Skeletal muscle satellite cell (primary cell): Measurements from ENCODE around the gene UCN2.

Experiments used
- H3K27me3 ChIP-seq: 2 replicates; pipeline ENCODE4 v1.7.0; 2013; ENCODE audit warnings: low read length; ENCODE audit not compliant: control insufficient read depth, insufficient read depth
- H3K36me3 ChIP-seq: 2 replicates; pipeline ENCODE4 v1.7.0; 2013; ENCODE audit warnings: mild to moderate bottlenecking, control low read depth, low read length; ENCODE audit not compliant: insufficient read depth
- H3K4me1 ChIP-seq: 2 replicates; pipeline ENCODE4 v1.7.0; 2013; ENCODE audit warnings: low read length; ENCODE audit not compliant: control insufficient read depth, insufficient read depth
- H3K4me2 ChIP-seq: 2 replicates; pipeline ENCODE4 v1.7.0; 2013; ENCODE audit warnings: mild to moderate bottlenecking, low read length
- H3K4me3 ChIP-seq: 2 replicates; pipeline ENCODE4 v1.7.0; 2013; ENCODE audit warnings: low read length
- H3K9ac ChIP-seq: 2 replicates; pipeline ENCODE4 v1.7.0; 2013; ENCODE audit warnings: mild to moderate bottlenecking, low read depth, low read length, moderate library complexity
- H3K9me3 ChIP-seq: replicated peaks from 2 replicates; pipeline ENCODE4 v1.7.0; 2013; ENCODE audit warnings: mild to moderate bottlenecking, control low read depth, low read length

UCN2 gene

DNA sequence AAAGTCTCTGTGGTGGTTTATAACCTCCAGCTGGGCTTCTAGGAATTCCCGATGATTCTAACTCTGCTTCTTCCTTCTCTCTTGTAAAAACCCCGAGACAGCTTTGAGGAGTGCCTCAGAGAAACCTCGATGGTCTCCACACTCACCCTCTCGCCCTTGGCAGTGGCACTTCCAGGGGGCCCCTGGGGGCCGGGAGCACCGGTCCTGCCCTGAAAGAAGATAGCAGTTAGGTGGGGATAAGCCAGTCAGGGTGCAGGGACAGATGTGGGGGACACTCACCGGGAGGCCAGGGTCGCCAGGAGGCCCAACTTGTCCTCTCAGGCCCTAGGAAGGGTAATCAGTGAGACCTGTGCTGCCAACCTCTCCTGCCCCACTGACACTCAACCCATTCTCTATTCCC is 21.8 kb upstream of the UCN2 start:
- Histone ChIP-seq H3K9ac (no peak overlapping the region), H3K27me3 (no peaks in the 10 kb centered on the region), H3K4me2 (no peak overlapping the region)

DNA sequence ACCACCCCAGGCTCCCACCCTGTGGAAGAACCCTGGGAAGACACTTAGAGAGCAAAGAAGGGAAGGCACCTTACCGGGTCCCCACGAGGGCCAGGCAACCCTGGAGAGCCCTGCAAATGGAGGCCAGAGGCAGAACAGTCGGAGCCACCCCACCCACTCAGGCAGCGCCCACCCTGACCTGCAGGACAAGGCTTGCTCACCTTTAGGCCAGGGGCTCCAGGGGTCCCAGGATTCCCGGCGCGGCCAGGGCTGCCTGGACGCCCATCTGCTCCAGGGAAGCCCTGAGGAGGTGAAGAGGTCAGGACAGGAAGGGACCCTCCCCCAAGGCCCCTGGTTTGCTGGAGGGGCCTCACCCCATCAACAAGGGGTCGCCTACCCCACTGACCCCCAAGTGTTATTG is 21.3 kb upstream of the UCN2 start:
- peaks cover 16% of the 10 kb centered on the region for H3K36me3 ChIP-seq
- H3K4me1 ChIP-seq: no peaks in the 10 kb centered on the region
- H3K9ac ChIP-seq: no peak overlapping the region
- H3K27me3 ChIP-seq: no peaks in the 10 kb centered on the region
- H3K4me2 ChIP-seq: no peak overlapping the region
- H3K4me3 ChIP-seq: no peak overlapping the region
- no peaks in the 10 kb centered on the region for H3K9me3 ChIP-seq

More for the DNA sequence above, 21.8 kb upstream of the UCN2 start:
- H3K36me3 ChIP-seq: peaks cover 16% of the 10 kb centered on the region
- H3K9me3 ChIP-seq: no peaks in the 10 kb centered on the region
- H3K4me1 ChIP-seq: no peaks in the 10 kb centered on the region
- H3K4me3 ChIP-seq: no peak overlapping the region

DNA sequence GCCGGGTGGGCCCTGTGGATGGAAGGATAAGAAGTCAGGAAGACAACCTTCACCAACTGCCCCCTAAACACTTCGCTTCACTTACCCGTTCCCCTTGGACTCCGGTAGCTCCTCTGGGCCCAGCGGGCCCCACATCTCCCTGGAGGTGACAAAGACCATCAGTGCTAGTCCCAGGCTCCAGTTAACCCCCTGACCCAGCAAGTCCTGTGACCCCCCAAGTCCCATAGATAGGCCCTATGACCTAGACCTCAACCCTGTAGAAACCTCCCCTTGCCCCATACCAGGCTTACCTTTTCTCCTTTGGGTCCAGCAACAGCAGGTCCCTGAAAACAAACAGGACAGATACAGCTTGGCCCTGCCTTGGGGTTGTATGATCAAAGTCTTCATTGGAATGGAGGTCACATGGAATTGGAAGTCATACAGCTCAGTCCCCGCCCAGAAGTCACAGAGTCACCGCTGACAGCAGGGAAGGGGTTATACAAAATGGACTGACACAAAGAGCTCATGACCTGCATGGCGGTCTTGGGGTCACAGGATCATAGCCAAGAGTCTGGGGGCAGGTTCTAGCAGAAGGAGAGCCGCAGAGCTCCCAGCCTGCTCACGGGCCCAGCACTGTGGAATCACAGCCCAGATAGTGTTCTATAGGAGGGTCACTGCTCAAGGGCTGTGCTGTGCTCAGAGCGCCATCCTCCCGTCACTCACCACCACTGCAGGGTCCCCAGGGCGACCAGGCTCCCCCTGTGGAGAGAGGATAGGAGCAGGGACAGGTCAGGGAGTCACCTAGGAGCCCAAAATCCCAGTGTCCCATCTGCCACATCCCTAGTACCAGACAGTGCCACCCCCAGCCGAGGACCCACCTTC is 18.3 kb upstream of the UCN2 start:
- no peak overlapping the region for H3K4me2 ChIP-seq

DNA sequence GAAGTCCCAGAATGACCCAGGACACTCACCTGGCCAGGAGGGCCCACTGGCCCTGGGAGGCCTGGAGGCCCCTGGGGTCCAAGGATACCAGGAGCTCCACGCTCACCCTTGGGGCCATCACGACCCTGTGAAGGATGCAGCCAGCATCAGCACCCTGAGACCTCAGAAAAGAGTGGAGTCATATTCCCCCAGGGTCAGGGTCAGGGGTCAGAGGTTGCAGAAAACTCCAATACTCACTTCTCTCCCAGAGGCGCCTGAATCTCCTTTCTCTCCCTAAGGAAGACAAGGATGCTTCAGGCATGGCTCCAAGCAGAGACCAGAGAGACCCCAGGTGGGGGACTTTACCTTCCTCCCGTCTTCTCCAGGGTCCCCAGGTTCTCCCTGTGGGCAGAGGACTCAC is 13.1 kb upstream of the UCN2 start:
- no peaks in the 10 kb centered on the region for H3K27me3 ChIP-seq
- H3K4me3 ChIP-seq: no peak overlapping the region
- H3K9me3 ChIP-seq: no peaks in the 10 kb centered on the region
- H3K4me1 ChIP-seq: no peaks in the 10 kb centered on the region
- H3K4me2 ChIP-seq: no peak overlapping the region
- H3K9ac ChIP-seq: no peak overlapping the region
- peaks cover 15% of the 10 kb centered on the region for H3K36me3 ChIP-seq

More for the DNA sequence above, 18.3 kb upstream of the UCN2 start:
- no peak overlapping the region for H3K4me3 ChIP-seq
- H3K4me1 ChIP-seq: no peaks in the 10 kb centered on the region
- H3K9ac ChIP-seq: no peak overlapping the region
- H3K9me3 ChIP-seq: no peaks in the 10 kb centered on the region
- peaks cover 20% of the 10 kb centered on the region for H3K36me3 ChIP-seq
- H3K27me3 ChIP-seq: no peaks in the 10 kb centered on the region

DNA sequence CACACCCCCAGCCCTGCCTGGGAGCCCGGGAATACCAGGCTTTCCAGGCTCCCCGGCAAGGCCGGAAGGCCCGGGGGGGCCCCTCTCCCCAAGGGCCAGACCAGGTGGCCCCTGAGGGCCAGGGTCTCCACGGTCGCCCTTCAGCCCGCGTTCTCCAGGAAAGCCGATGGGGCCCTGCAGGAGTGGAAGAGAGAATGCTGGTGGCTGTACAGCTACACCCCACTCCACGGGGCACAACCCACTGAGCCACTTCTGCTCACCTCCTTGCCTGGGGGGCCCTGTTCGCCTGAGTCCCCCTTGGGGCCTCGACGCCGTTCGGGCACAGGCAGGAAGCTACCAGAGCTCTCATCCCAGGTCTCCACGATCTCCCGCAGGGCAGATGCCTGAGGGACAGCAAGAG is 11.8 kb upstream of the UCN2 start:
- Histone ChIP-seq H3K9me3 (no peaks in the 10 kb centered on the region), H3K36me3 (peaks cover 15% of the 10 kb centered on the region), H3K4me3 (no peak overlapping the region), H3K4me1 (no peaks in the 10 kb centered on the region), H3K27me3 (no peaks in the 10 kb centered on the region), H3K4me2 (no peak overlapping the region), H3K9ac (no peak overlapping the region)

DNA sequence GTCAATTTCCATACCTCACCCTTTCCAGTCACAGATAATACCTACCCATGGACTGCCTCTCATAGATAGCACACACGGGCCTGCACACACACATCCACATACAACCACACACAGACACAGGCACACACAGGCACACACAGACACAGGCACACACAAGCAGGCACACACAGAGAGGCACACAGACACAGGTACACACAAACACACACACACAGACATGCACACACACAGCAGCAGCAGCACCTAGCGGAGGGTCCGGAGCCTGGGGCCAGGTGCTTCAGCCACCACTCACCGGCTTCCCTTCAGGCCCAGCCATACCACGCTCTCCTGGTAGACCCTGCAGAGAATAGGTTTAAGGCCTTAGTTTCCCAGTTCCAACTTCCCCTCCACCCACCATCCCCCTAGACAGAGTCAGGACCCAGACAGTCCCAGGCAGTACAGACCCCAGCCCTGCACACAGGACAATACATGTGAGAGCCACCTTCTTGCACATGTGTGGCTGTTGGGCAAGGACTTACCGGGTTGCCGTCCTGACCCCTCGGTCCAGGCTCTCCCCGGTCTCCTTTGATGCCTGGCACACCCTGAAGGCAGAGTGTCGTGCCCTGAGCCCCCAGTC is 10.5 kb upstream of the UCN2 start:
- Histone ChIP-seq H3K9me3 (no peaks in the 10 kb centered on the region), H3K9ac (no peak overlapping the region), H3K27me3 (no peaks in the 10 kb centered on the region), H3K4me2 (no peak overlapping the region), H3K4me3 (no peak overlapping the region), H3K4me1 (no peaks in the 10 kb centered on the region), H3K36me3 (peaks cover 13% of the 10 kb centered on the region)

DNA sequence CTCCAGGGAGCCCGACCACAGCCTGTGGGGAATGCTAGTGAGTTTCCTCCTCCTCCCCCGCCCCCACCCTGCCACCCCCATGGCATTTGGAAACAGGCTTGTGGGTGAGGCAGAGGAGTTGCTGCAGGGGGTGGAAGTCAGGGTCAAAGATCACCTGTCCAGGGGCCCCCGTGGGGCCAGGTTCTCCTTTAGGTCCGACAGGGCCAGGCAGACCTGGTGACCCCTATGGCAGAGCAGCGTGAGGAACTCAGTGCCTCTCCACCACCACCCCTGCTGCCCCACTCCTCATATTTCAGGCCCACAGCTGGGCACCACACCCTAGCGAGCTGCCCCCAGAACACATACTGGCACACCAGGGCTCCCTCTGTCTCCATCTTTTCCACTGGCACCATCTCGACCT is 8.9 kb upstream of the UCN2 start:
- Histone ChIP-seq H3K9ac (no peak overlapping the region), H3K36me3 (peaks cover 9% of the 10 kb centered on the region), H3K27me3 (no peaks in the 10 kb centered on the region), H3K4me1 (no peaks in the 10 kb centered on the region), H3K4me2 (no peak overlapping the region), H3K9me3 (no peaks in the 10 kb centered on the region), H3K4me3 (no peak overlapping the region)

DNA sequence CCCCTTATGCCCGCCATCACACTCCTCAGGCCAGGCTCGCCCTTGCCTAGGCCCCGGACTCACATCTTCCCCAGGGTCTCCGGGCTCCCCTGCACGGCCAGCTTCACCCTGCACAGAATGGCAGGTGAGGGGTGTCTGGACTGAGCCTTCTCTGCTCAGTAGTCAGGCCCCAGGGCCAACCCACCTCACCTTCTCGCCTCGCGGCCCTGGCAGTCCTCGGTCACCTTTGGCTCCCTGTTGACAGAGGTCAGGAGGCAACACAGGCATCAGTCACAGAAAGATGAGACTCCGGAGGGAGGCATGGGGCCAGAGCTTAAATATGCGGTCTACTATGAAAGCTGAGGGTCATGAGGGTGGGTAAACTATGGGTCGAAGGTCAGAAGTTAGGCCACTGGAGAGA is 8.4 kb upstream of the UCN2 start:
- H3K9me3 ChIP-seq: no peaks in the 10 kb centered on the region
- peaks cover under 1% of the 10 kb centered on the region for H3K4me1 ChIP-seq
- no peaks in the 10 kb centered on the region for H3K27me3 ChIP-seq
- no peak overlapping the region for H3K4me2 ChIP-seq
- no peak overlapping the region for H3K4me3 ChIP-seq
- no peak overlapping the region for H3K9ac ChIP-seq
- peaks cover 8% of the 10 kb centered on the region for H3K36me3 ChIP-seq

DNA sequence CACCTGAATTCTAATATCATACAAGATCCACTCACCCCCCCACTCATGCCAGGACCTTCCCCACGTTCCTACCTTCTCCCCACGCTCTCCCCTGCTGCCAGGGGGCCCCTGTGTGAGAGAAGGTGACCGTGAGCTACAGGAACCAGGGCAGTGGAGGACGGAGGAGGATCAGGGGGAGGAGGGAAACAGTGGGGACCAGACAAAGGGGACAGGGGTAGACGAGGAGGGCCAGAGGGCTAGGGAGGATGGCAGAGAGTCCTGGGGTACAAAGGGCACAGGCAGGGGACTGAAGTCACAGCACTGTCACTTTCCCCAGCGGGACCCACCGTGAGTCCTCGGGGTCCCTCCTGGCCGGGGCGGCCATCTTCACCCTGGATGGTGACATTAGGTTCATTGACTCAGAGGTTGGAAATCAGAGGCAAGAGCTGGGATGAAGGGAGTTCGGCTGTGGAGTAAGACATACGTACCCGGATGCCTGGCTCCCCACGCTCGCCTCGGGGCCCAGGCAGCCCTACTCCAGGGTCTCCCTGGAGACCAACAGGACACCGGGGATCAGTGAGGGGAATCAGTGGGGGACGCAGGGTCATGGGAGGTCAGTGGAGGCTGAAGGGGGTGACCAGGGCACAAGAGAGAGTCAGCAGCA is 6.3 kb upstream of the UCN2 start:
- H3K9me3 ChIP-seq: no peaks in the 10 kb centered on the region
- H3K27me3 ChIP-seq: no peaks in the 10 kb centered on the region
- H3K9ac ChIP-seq: no peak overlapping the region
- H3K4me2 ChIP-seq: no peak overlapping the region
- H3K36me3 ChIP-seq: peaks cover 8% of the 10 kb centered on the region
- no peak overlapping the region for H3K4me3 ChIP-seq
- H3K4me1 ChIP-seq: peaks cover 20% of the 10 kb centered on the region

DNA sequence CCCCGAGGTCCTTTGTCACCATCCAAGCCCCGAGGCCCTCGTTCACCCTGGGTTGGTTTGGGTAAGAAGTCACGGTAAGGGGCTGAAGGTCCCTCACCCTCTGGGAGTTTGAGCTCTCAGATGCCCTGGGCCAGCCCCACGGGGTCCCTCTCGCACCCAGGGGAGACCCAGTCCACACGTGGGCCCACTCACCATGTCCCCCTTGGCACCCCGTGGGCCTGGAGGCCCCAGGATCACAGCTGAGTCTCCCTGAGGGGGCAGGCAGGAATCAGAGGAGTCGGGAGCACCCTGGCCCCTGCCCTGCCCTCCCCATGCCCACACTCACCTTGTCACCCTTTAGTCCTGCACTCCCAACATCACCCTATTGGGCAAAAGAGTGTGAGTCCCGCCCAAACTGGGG is 5.8 kb upstream of the UCN2 start:
- Histone ChIP-seq H3K36me3 (peaks cover 8% of the 10 kb centered on the region), H3K4me1 (peaks cover 25% of the 10 kb centered on the region), H3K27me3 (no peaks in the 10 kb centered on the region)

DNA sequence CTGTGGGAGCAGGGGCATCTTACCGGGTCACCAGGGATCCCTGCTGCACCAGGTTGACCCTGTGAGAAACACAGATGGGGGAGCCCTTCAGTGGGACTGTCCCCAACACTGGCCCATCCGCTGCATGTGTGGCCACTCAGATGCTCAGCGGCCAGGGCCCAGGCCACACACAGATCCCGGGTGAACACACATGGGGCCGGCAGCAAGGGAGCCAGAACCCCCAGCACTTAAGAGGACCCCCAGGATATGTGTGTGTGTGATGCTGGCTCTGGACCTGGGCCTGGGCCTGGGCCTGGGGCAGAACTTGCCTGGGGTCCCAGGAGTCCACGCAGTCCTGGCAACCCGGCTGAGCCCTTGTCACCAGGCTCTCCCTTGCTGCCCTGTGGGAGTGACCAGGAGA is 4.9 kb upstream of the UCN2 start:
- peaks cover 8% of the 10 kb centered on the region for H3K36me3 ChIP-seq
- H3K4me3 ChIP-seq: no peak overlapping the region
- no peak overlapping the region for H3K9ac ChIP-seq

More for the DNA sequence above, 5.8 kb upstream of the UCN2 start:
- no peak overlapping the region for H3K4me2 ChIP-seq
- H3K9me3 ChIP-seq: no peaks in the 10 kb centered on the region
- H3K9ac ChIP-seq: no peak overlapping the region
- H3K4me3 ChIP-seq: no peak overlapping the region

More for the DNA sequence above, 4.9 kb upstream of the UCN2 start:
- Histone ChIP-seq H3K9me3 (no peaks in the 10 kb centered on the region), H3K27me3 (no peaks in the 10 kb centered on the region), H3K4me1 (peaks cover 35% of the 10 kb centered on the region), H3K4me2 (no peak overlapping the region)
